Parathyroid adenoma (tissue), 2 donors: ENCODE measurements around the gene SPSB2.

Experiments used
- H2AFZ ChIP-seq: fragments of 300-600 bp; sonication (generic); one replicate; pipeline ENCODE4 v1.7.0; 2017; ENCODE audit warnings: antibody characterized with exemption, mild to moderate bottlenecking
- H3K27ac ChIP-seq: fragments of 300-600 bp; sonication (generic); one replicate; pipeline ENCODE4 v1.7.0; 2017
- H3K27me3 ChIP-seq: fragments of 300-600 bp; sonication (generic); one replicate; pipeline ENCODE4 v1.7.0; 2017; ENCODE audit warnings: low read length; ENCODE audit not compliant: control insufficient read depth, insufficient read depth
- H3K36me3 ChIP-seq: fragments of 300-600 bp; sonication (generic); one replicate; pipeline ENCODE4 v1.7.0; 2017; ENCODE audit warnings: low read length; ENCODE audit not compliant: control insufficient read depth, insufficient read depth
- H3K4me1 ChIP-seq: fragments of 300-600 bp; sonication (generic); one replicate; pipeline ENCODE4 v1.7.0; 2017; ENCODE audit warnings: control low read depth
- H3K4me2 ChIP-seq: fragments of 300-600 bp; sonication (generic); one replicate; pipeline ENCODE4 v1.7.0; 2017; ENCODE audit warnings: low read length
- H3K4me3 ChIP-seq: fragments of 300-600 bp; sonication (generic); one replicate; pipeline ENCODE4 v1.7.0; 2017; ENCODE audit warnings: low read depth, low read length
- H3K79me2 ChIP-seq: fragments of 300-600 bp; sonication (generic); one replicate; pipeline ENCODE4 v1.7.0; 2017; ENCODE audit warnings: control low read depth
- H3K9ac ChIP-seq: fragments of 300-600 bp; sonication (generic); one replicate; pipeline ENCODE4 v1.7.0; 2017; ENCODE audit warnings: mild to moderate bottlenecking
- H3K9me3 ChIP-seq: fragments of 300-600 bp; sonication (generic); one replicate; pipeline ENCODE4 v1.7.0; 2017; ENCODE audit warnings: low read length; ENCODE audit not compliant: control insufficient read depth
- TF ChIP-seq, protein P1 (sequence below): fragments of 300-600 bp; sonication (generic); IDR thresholded peaks from one replicate; pipeline ENCODE4 v1.7.0; 2017; ENCODE audit warnings: antibody characterized with exemption, mild to moderate bottlenecking
- donor health status: primary hyperparathyroidism.

Gene SPSB2

DNA sequence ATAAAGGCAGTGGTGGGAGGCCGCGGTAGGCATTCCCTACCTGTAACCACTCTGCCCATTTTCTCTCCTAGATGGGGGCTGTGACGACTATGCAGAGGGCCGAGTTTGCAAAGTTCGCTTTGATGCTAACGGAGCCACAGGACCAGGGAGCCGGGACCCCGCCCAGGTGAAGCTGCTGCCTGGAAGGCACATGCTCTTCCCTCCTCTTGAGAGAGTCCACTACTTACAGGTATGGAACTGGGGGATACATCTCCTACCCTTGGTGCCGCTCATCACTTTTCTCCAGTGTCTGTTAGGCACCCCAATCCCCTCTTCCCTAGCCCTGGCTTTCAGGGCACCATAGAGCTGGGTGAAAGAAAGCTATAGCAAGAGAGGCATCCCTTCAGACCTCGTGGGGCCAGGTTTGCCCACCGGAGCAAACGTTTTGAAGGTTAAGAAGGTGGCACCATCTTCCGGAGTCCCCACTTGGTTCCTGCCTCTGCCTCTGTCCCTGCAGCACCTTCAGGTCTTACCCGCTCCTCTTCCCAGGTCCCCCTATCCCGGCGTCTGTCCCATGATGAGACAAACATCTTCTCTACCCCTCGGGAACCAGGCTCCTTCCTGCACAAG lies 46.9 kb downstream of the SPSB2 start:
- no peak overlapping the region for H2AFZ ChIP-seq
- H3K27ac ChIP-seq, result no peak overlapping the region
- H3K79me2 ChIP-seq, result no peaks in the 10 kb centered on the region
- no peaks in the 10 kb centered on the region for H3K9me3 ChIP-seq
- H3K9ac ChIP-seq, result no peak overlapping the region
- H3K4me2 ChIP-seq, result no peak overlapping the region
- H3K4me1 ChIP-seq, result peaks cover 19% of the 10 kb centered on the region
- H3K4me3 ChIP-seq, result no peak overlapping the region
- TF ChIP-seq, protein P1, sequence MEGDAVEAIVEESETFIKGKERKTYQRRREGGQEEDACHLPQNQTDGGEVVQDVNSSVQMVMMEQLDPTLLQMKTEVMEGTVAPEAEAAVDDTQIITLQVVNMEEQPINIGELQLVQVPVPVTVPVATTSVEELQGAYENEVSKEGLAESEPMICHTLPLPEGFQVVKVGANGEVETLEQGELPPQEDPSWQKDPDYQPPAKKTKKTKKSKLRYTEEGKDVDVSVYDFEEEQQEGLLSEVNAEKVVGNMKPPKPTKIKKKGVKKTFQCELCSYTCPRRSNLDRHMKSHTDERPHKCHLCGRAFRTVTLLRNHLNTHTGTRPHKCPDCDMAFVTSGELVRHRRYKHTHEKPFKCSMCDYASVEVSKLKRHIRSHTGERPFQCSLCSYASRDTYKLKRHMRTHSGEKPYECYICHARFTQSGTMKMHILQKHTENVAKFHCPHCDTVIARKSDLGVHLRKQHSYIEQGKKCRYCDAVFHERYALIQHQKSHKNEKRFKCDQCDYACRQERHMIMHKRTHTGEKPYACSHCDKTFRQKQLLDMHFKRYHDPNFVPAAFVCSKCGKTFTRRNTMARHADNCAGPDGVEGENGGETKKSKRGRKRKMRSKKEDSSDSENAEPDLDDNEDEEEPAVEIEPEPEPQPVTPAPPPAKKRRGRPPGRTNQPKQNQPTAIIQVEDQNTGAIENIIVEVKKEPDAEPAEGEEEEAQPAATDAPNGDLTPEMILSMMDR, result no peak
- H3K27me3 ChIP-seq, result no peaks in the 10 kb centered on the region
- H3K36me3 ChIP-seq, result no peaks in the 10 kb centered on the region

DNA sequence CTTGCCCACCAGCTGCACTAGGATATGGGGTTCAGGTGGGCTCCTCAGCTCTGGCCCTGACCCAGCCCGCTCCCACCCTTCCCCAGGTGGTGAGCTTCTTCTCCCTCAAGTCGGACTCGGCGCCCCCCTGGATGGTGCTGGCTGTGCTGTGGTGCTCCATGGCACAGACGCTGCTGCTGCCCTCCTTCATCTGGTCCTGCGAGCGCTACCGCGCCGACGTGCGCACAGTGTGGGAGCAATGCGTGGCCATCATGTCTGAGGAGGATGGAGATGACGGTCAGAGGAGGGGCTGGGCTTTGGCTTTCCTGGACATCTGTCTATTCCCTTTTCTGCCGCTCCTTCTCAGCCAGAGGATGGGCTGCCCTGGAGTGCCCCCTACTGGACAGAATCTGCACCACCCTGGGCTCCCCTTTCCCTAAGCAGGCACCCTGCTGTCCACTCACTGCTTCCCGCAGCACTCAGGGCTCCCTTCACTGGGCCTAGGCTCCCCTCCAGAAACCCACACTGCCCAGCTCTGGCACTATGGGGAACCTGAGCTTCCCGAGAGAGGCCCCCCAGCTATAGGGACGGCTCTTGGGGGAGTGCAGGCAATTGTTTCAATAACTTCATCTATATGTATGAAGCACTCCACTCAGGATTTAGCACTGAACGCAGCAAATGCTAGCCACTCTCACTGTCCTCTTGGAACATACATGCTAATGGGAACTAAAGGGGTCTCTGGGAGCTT lies 47.5 kb downstream of the SPSB2 start:
- H3K27ac ChIP-seq, result no peak overlapping the region
- H3K4me3 ChIP-seq, result no peak overlapping the region
- H3K9ac ChIP-seq, result no peak overlapping the region

DNA sequence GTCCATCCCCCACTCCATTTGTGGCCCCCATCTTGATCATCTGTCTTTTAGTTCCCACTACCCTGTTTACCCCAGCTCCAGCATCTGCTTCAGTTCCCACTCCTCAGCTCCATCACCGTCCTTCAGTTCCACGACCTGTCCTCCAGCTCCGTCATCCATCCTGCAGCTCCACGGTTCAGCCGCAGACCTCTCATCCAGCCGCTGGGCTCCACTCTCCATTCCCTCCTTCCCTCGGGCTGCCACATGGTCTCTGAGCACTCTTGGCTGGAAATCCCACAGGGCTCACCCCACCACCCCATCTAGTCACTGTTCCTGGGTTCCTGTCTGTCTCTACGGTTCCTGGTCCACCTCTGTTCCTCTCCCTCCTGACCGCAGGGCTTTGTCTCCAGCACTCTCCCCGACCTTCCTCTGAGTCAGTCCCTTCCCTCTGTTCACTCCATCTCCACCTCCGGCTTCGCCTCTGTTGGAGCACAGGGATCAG lies 48.2 kb downstream of the SPSB2 start:
- H3K36me3 ChIP-seq, result no peaks in the 10 kb centered on the region
- no peak overlapping the region for H3K9ac ChIP-seq
- no peaks in the 10 kb centered on the region for H3K79me2 ChIP-seq
- H3K4me3 ChIP-seq, result no peak overlapping the region
- TF ChIP-seq, protein P1, result no peak
- no peaks in the 10 kb centered on the region for H3K9me3 ChIP-seq
- H3K27ac ChIP-seq, result no peak overlapping the region
- H3K4me1 ChIP-seq, result peaks cover 19% of the 10 kb centered on the region
- H3K4me2 ChIP-seq, result no peak overlapping the region
- no peak overlapping the region for H2AFZ ChIP-seq
- no peaks in the 10 kb centered on the region for H3K27me3 ChIP-seq

More for the DNA sequence above, 47.5 kb downstream of the SPSB2 start:
- no peaks in the 10 kb centered on the region for H3K36me3 ChIP-seq
- H3K9me3 ChIP-seq, result no peaks in the 10 kb centered on the region
- no peaks in the 10 kb centered on the region for H3K27me3 ChIP-seq
- TF ChIP-seq, protein P1, result peak; percentile 92
- H3K4me1 ChIP-seq, result peaks cover 19% of the 10 kb centered on the region
- H3K4me2 ChIP-seq, result no peak overlapping the region
- H2AFZ ChIP-seq, result peak overlapping the region; percentile 48
- no peaks in the 10 kb centered on the region for H3K79me2 ChIP-seq

DNA sequence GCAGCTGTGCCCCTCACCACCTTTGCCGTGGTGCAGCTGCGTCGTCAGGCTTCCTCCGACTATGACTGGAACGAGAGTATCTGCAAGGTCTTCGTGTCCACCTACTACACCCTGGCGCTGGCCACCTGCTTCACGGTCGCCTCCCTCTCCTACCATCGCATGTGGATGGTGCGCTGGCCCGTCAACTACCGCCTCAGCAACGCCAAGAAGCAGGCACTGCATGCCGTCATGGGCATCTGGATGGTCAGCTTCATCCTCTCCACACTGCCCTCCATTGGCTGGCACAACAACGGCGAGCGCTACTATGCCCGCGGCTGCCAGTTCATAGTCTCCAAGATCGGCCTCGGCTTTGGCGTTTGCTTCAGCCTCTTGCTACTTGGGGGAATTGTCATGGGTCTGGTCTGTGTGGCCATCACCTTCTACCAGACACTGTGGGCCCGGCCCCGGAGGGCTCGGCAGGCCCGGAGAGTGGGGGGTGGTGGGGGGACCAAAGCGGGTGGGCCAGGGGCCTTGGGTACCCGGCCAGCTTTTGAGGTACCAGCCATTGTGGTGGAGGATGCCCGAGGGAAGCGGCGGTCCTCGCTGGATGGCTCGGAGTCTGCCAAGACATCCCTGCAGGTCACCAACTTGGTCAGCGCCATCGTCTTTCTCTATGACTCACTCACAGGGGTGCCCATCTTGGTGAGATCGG lies 48.9 kb downstream of the SPSB2 start:
- no peak overlapping the region for H2AFZ ChIP-seq
- TF ChIP-seq, protein P1, result no peak
- no peak overlapping the region for H3K9ac ChIP-seq
- H3K9me3 ChIP-seq, result no peaks in the 10 kb centered on the region
- H3K4me1 ChIP-seq, result peaks cover 16% of the 10 kb centered on the region
- H3K4me3 ChIP-seq, result no peak overlapping the region
- no peak overlapping the region for H3K27ac ChIP-seq
- no peaks in the 10 kb centered on the region for H3K27me3 ChIP-seq
- no peaks in the 10 kb centered on the region for H3K36me3 ChIP-seq
- H3K79me2 ChIP-seq, result no peaks in the 10 kb centered on the region
- H3K4me2 ChIP-seq, result no peak overlapping the region
